Stimulated activated CD8-positive, alpha-beta memory T cell treated with anti-CD3 and anti-CD28 coated beads, Interleukin-7, amount 100 ng/mL, for 48 hours (primary cell): ENCODE measurements around the gene C1orf185.
"Not testable (repeated sequence)": the region's sequence is repeated elsewhere in the genome, so short reads cannot be mapped to it uniquely, and the experiment has no call there.

Experiments used
- DNase-seq, 2 donors: peaks; one replicate each; pipeline ENCODE4 v3.0.0-alpha.2; 2020; ENCODE audit warnings: low read depth in 1 of 2; ENCODE audit errors: extremely low read depth in 1 of 2

C1orf185 gene

DNA sequence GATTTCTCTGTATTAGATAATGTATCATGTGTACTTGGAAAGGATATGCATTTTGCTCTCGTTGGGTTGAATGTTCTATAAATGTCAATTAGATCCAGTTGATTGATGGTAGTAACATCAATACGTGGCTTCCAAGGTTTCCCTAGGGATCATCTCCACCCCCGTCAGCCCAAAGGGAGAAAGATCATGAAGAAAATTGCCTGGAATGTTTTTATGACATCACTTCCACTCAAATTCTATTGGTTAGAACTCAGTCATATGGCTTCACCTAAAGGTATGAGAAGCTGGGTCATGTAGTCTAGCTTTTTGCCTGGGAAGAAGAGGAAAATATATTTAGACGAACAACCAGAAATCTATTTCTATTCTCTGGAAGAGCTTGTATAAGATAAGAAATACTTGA is at the start of gene C1orf185:
Gene C1orf185, plus strand, starts transcription at position 253 of the 400 bp plus-strand sequence. Its CDS starts 6 bp downstream, at position 259.
- DNase-seq = no peak

DNA sequence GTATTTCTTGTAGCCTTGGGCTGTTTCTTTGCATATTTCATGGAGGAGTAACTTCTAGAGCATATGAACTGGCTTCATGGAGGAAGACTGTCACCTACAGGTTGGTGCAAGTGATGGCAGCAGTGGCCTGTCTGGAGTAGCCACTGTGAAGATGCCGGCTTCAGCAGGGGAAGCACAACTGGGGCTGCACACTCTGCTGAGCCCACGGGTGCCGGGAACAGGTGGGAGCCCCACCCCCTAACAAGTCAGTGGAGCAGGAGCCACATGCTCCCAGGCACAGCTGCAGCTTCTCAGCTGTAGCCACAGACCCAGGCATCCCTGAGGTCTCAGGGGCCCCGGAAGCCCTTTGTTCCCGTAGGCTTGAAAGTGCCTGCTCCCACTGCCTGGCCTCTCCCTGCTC is 43.2 kb upstream of the C1orf185 start:
- DNase-seq = no peak

GRCh38 chr1:51061231-51061918 is 40.7 kb upstream of the C1orf185 start:
- DNase-seq = no peak

GRCh38 chr1:51063121-51063520 is 38.9 kb upstream of the C1orf185 start:
- DNase-seq = no peak

DNA sequence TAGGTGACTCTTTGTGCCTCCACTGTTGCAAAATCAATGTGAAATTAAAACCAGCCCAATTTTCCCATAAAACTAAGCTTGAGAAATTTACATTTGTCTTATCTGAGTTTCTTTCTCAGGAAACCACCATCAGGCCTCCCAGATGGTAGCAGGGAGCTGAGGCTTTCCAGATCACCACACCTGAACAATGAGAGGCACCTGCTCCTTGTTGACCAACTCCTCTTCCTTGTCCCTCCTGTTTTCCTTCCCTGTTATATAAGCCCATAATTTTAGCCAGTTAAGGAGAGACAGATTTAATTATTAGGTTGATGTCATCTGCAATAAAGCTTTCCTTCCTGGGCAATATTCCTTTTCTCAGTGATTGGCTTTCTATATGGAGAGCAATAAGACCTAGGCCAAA is 32.0 kb upstream of the C1orf185 start:
- no peak for DNase-seq

GRCh38 chr1:51070640-51071039 is 31.4 kb upstream of the C1orf185 start:
- DNase-seq = no peak

- DNase-seq = no peak
These were observed 30.6 kb upstream of the C1orf185 start for GRCh38 chr1:51071291-51072042.

GRCh38 chr1:51072043-51072439 is 30.0 kb upstream of the C1orf185 start:
- DNase-seq = no peak

GRCh38 chr1:51072651-51073050 is 29.4 kb upstream of the C1orf185 start:
- DNase-seq = no peak

GRCh38 chr1:51073456-51073855 is 28.6 kb upstream of the C1orf185 start:
- DNase-seq = no peak

DNA sequence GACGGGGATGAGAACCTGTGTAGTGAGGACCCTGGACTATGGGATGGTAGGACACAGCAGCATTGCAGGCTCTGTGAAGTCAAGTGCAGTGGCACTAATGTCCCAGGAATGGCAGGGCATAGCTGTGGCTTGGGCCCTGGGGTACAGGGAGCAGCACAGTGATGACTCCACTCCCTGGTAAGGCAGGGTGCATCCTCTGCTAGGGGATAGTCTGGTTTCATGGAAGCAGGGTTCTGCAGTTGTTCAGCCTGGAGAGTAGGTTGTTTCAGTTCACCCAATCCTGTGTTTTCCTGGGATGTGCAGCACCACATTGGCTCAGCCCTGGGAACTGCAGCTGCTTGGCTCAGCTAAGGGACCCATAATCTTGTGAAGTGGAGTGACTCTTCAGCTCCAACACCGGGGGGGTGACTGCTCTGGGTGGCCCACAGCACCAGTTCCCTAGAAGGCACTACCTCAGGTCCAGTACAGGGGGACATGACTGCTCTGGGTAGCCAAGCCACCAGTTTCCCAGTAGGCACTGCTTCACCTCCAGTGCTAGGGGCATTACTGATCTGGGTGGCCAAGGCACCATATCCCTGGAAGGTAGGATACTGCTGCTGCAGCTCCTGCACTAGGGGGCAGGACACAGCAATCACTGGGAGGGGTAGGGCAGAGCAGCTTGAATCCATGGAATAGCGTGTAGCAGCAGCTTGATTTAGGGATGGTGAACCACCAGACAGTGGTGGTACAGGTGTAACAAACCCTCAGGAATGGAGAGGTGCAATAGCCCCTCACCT is 15.3 kb upstream of the C1orf185 start:
- DNase-seq = no peak

GRCh38 chr1:51088474-51088873 is 13.6 kb upstream of the C1orf185 start:
- DNase-seq = no peak

GRCh38 chr1:51093581-51093980 is 8.4 kb upstream of the C1orf185 start:
- DNase-seq = no peak

DNA sequence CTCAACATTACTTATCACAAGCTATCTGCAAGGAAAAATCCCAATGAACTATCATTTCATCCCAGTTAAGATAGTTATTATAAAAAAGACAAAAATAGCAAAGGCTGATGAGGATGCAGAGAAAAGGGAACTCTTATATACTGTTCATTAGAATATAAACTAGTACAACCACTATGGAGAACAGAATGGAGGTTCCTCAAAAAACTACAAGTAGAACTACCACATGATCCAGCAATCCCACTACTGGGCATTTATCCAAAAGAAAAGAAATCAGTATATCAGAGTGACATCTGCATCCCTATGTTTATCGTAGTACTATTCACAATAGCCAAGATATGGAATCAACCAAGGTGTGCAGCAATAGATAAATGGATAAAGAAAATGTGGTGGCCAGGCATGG is 4.9 kb upstream of the C1orf185 start:
- no peak for DNase-seq

GRCh38 chr1:51100264-51100880 is 1.7 kb upstream of the C1orf185 start:
- DNase-seq = no peak

- no peak for DNase-seq
These were observed 12.1 kb downstream of the C1orf185 start for GRCh38 chr1:51114137-51114536.

DNA sequence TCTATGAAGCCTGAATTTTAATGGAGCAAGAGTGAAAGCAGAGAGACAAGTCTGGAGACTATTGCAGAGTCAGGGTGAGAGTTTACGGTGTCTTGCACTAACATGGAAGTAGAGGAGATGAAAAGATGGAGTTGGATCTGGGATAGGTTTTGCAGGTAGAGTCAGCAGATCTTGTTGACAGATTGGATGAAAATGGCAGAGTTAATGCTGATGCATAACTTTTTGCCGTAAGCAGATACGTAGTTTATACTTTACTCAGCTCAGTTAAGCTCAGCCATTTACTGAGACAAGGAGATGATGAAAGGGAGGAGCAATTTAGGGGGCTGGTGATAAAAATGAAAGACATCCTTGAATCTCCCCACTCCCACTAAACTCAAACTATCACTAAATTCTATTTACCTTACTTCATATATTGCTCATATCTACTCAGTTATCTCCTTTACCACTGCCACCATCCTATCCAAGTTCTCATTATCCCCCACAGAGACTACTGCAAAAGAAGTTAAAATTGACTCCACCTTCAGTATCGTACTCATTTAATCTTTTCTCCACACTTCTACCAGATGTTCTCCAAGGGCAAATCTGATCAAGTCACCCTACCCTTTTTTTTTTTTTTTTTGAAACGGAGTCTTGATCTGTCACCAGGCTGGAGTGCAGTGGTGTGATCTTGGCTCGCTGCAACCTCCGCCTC is 13.8 kb downstream of the C1orf185 start:
- DNase-seq = no peak

DNA sequence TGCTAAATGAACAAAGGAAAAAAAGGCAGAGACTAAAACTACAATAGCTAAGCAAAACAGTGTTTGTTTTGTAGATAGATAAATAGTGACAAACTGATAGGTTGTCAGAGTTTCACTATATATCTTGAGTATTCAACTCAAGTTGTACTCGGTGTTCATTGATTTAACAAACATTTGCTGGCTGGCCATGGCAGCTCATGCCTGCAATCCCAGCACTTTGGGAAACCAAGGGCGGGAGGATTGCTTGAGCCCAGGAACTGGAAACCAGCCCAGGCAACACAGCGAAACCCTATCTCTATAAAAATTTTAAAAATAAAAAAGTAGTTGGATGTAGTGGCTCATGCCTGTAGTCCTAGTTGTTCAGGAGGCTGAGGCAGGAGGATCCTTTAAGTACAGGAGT is 17.3 kb downstream of the C1orf185 start:
- no peak for DNase-seq

- DNase-seq = no peak
These were observed 18.6 kb downstream of the C1orf185 start for GRCh38 chr1:51120629-51121028.

DNA sequence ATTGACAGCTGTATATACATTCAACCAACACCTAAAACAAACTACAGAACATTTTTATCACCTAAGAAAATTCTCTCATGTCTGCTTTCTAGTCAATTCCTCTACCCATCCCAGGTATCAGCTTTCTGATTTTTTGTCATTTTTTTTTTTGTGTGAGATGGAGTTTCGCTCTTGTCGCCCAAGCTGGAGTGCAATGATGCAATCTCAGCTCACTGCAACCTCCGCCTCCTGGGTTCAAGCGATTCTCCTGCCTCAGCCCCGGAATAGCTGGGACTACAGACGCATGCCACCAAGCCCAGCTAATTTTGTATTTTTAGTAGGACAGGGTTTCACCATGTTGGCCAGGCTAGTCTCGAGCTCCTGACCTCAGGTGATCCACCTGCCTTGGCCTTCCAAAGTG is 25.1 kb downstream of the C1orf185 start:
- not testable (repeated sequence) for DNase-seq

DNA sequence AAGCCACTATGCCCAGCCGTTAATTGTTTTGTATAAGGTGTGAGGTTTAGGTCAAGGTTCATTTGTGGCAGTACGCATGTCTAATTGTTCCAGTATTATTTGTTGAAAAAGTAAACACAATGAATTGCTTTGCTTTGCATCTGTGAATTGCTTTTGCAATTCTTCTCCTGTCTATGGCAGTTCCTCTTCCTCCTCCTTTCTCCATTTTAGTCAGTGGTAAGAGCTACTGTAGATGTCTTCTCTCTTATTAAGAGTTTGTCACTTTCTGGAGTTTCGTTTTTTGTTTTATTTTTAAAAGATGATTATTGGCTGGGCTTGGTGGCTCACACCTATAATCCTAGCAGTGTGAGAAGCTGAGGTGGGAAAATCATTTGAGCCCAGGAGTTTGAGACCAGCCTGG is 29.2 kb downstream of the C1orf185 start:
- no peak for DNase-seq
